ENCODE data around the gene CD160.
"Not testable (repeated sequence)": the region's sequence is repeated elsewhere in the genome, so short reads cannot be mapped to it uniquely, and the experiment has no call there.

CD160 gene

DNA sequence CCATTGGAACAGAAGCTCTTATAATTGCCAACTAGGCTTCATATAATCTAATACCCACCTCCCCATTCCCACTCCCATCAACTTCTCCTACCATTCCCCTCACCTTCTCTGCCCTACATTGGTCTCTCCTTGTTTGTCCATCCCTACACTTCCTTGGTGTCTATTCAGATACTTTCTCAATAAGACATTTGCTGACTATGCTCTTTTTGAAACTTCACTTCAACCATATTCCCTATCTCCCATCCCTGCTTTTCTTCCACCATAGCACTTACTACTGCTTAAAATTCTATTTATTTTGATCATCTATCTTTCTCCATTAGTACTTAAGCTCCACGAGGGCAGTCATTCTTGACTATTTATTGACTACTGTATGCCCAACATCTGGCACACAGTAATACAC is 40.4 kb downstream of the CD160 start:
- DNase-seq: no peak

- not testable (repeated sequence) for DNase-seq
Measured at GRCh38 chr1:145760395-145760949, 41.2 kb downstream of the CD160 start.

- not testable (repeated sequence) for DNase-seq
Measured at GRCh38 chr1:145761498-145761897, 42.2 kb downstream of the CD160 start.

- DNase-seq: not testable (repeated sequence)
Measured at GRCh38 chr1:145762001-145762400, 42.7 kb downstream of the CD160 start.

GRCh38 chr1:145764231-145764940 is 45.1 kb downstream of the CD160 start:
- DNase-seq: not testable (repeated sequence)

GRCh38 chr1:145765127-145765526 is 45.8 kb downstream of the CD160 start:
- not testable (repeated sequence) for DNase-seq

DNA sequence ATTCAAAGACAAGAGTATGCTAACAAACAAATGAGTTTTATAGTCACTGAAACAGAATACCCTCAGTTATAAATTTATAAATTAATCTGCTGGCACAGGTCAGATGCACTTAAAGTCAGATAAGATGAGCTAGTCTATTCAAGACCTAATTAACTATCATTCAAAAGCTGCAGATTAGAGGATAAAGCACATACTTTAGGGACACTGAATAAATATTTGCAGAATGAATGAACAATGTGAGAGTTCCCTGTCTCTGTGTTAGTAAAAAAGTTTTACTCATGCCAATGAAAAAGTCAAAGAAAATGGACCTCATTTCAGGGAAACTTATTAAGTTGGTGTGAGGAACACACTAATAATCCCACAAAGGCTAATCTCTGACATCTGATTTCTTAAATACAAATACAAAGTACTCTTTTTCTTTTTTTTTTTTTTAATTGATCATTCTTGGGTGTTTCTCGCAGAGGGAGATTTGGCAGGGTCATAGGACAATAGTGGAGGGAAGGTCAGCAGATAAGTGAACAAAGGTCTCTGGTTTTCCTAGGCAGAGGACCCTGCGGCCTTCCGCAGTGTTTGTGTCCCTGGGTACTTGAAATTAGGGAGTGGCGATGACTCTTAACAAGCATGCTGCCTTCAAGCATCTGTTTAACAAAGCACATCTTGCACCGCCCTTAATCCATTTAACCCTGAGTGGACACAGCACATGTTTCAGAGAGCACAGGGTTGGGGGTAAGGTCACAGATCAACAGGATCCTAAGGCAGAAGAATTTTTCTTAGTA is 46.5 kb downstream of the CD160 start:
- DNase-seq: not testable (repeated sequence)

DNA sequence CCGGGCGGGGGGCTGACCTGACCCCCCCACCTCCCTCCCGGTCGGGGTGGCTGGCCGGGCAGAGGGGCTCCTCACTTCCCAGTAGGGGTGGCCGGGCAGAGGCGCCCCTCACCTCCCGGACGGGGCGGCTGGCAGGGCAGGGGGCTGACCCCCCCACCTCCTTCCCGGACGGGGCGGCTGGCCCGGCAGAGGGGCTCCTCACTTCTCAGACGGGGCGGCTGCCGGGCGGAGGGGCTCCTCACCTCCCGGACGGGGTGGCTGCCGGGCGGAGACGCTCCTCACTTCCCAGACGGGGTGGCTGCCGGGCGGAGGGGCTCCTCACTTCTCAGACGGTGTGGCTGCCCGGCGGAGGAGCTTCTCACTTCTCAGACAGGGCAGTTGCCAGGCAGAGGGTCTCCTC is 47.6 kb downstream of the CD160 start:
- DNase-seq: not testable (repeated sequence)

GRCh38 chr1:145768004-145768403 is 48.7 kb downstream of the CD160 start:
- not testable (repeated sequence) for DNase-seq

DNA sequence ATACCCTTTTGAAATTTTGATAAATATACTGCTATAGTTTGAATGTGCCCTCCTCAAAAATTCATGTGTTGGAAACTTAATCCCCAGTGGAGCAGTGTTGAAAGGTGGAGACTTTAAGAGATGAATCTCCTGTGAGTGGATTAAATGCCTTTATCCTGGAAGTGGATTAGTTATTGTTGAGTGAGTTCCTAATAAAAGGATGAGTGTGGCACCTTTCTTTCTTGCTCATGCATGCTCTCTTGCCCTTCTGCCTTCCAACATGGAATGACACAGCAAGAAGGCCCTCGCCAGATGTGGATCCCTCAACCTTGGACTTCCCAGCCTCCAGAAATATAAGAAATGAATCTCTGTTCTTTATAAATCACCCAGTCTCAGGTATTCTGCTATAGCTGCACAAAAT is 51.8 kb downstream of the CD160 start:
- DNase-seq: no peak

DNA sequence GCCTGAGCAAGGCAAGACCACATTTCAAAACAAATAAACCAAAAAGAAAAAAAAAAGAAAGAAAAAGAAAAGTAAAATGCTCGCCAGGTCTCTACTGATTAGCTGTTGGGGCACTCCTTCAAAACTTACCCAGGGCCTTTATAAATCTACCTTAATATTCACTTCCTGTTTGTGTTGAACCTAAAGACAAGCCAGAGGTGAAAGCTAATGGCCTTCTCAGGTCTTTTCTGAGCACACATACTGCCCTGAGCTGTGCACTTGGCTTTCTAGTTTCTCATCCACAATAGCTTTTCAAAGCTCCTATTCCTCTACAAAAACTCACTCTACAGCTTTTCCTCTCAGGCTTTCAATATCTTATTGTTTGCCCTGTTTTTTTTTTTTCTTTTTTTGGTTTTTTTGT is 54.1 kb downstream of the CD160 start:
- DNase-seq: no peak

DNA sequence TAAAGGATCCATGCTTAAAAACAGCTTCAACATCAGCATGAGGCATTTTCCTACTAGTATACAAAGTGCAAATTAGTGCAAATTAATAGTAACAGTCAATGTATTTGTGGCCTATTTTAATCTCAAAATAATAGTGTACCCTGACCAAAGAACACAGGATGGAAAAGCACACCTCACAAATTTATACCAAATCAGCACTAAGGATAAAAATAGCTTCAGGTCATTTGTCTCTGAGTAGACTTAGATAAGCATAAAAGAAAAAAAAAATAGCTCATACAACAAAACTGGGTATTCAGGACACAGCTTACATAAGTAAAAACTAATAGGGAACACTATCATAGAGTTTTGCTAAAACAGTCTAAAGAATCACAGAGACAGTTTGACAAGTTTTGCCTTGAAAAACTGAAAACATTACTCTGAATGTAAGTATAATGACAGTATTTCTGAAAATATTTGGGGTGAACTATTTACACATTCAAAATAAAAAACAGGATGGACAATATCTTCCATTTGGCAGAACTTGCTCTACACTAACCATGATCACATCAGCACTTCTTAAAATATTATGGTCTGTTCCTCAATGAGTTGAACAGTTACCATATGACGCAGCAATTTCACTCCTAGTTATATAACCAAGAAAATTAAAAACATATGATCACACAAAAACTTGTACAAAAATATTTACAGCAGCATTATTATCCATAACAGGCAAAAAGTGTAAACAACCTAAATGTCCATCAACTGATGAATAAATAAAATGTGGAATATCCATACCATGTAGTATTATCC is 58.3 kb downstream of the CD160 start:
- no peak for DNase-seq

GRCh38 chr1:145778146-145778540 is 58.8 kb downstream of the CD160 start:
- DNase-seq: no peak

- no peak for DNase-seq
Measured at GRCh38 chr1:145782272-145783099, 63.2 kb downstream of the CD160 start.

GRCh38 chr1:145784409-145784808 is 65.1 kb downstream of the CD160 start:
- no peak for DNase-seq

DNA sequence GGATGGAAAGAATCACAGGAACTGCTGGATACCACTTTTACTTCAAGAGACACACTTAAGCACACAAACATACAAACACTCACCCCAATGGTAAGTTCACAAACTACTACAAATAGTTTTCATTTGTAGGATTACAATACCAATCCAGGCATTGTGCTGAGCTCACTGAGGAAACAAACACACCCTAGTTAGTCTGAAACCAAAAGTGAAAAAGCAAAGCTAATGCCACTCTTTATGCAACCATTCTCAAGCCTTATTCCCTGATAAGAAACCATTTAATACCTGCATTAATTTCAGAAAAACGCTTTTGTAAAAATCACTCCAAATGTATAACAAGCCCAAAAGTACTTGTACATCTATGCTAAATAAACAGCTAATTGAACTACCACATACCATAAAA is 66.2 kb downstream of the CD160 start:
- no peak for DNase-seq

GRCh38 chr1:145786271-145786670 is 67.0 kb downstream of the CD160 start:
- no peak for DNase-seq

GRCh38 chr1:145788580-145788979 is 69.3 kb downstream of the CD160 start:
- DNase-seq: no peak

Measured in CD4-positive, alpha-beta T cell treated with Interleukin-1 beta for 1 hour (primary cell).